ENCODE results near the gene MRPL41. TPM values are rescaled to one million over a fixed set of nuclear protein-coding genes. Genes with fewer than 3 reads are reported as not detected.
"Not testable (repeated sequence)": the region's sequence is repeated elsewhere in the genome, so short reads cannot be mapped to it uniquely, and the experiment has no call there.

The MRPL41 gene
- total RNA-seq, 1 experiment from 2014 or later = 65.2 TPM

- in situ Hi-C loops (cut with HindIII; ENCODE audit: low pct_unique_long_range_greater_than_20kb, low sequenced_read_pairs) = no loop called here
Observed at GRCh38 chr9:137593176-137593575, 41.5 kb downstream of the MRPL41 start.

GRCh38 chr9:137596577-137596976 is 44.9 kb downstream of the MRPL41 start:
- in situ Hi-C loops (cut with HindIII; ENCODE audit: low pct_unique_long_range_greater_than_20kb, low sequenced_read_pairs); DNase-seq (ENCODE audit: low read depth): not testable (repeated sequence)

More at GRCh38 chr9:137593176-137593575, 41.5 kb downstream of the MRPL41 start:
- DNase-seq (ENCODE audit: low read depth) = no peak

GRCh38 chr9:137598943-137599342 is 47.3 kb downstream of the MRPL41 start:
- in situ Hi-C loops (cut with HindIII; ENCODE audit: low pct_unique_long_range_greater_than_20kb, low sequenced_read_pairs) = no loop called here

More at GRCh38 chr9:137598943-137599342, 47.3 kb downstream of the MRPL41 start:
- DNase-seq (ENCODE audit: low read depth) = no peak

Other genes with a start within 250 kb of the MRPL41 start
- gene NRARP, start 249.6 kb upstream of the MRPL41 start, total RNA-seq (2014; rRNA removed; shearing (Covaris generic); ENCODE audit: low replicate concordance) = 0.17 and 2.0 TPM in 2 replicates
- gene EXD3, start 128.7 kb upstream of the MRPL41 start, total RNA-seq (2014; rRNA removed; shearing (Covaris generic); ENCODE audit: low replicate concordance) = 0.84 and 5.3 TPM in 2 replicates
- 5.1 and 5.5 TPM in 2 replicates for gene NOXA1, start 128.5 kb upstream of the MRPL41 start, total RNA-seq (2014; rRNA removed; shearing (Covaris generic); ENCODE audit: low replicate concordance)
- not detected in 2 replicates for gene ENTPD8, start 110.5 kb upstream of the MRPL41 start, total RNA-seq (2014; rRNA removed; shearing (Covaris generic); ENCODE audit: low replicate concordance)
- 33.8 and 41.5 TPM in 2 replicates for gene NSMF, start 92.5 kb upstream of the MRPL41 start, total RNA-seq (2014; rRNA removed; shearing (Covaris generic); ENCODE audit: low replicate concordance)
- 0.09 and 0.98 TPM in 2 replicates for gene PNPLA7, start 1.5 kb upstream of the MRPL41 start, total RNA-seq (2014; rRNA removed; shearing (Covaris generic); ENCODE audit: low replicate concordance)
- gene DPH7, start 27.0 kb downstream of the MRPL41 start, total RNA-seq (2014; rRNA removed; shearing (Covaris generic); ENCODE audit: low replicate concordance) = 6.6 and 18.6 TPM in 2 replicates
- gene ZMYND19, start 38.6 kb downstream of the MRPL41 start, total RNA-seq (2014; rRNA removed; shearing (Covaris generic); ENCODE audit: low replicate concordance) = 21.1 and 27.8 TPM in 2 replicates
- 54.7 and 81.3 TPM in 2 replicates for gene ARRDC1, start 53.8 kb downstream of the MRPL41 start, total RNA-seq (2014; rRNA removed; shearing (Covaris generic); ENCODE audit: low replicate concordance)
- gene EHMT1, start 67.1 kb downstream of the MRPL41 start, total RNA-seq (2014; rRNA removed; shearing (Covaris generic); ENCODE audit: low replicate concordance) = 46.0 and 118 TPM in 2 replicates

Measured in Caki2 (cell line).